Osteoblast (primary cell): ENCODE results near the gene OR52E4. TPM values are rescaled to one million over a fixed set of nuclear protein-coding genes. Genes with fewer than 3 reads are reported as not detected.

Experiments used
- DNase-seq: peaks from one replicate; pipeline ENCODE4 v3.0.0; 2011; ENCODE audit warnings: low spot score, mixed read lengths; ENCODE audit not compliant: insufficient read length; ENCODE audit errors: missing footprints
- H2AFZ ChIP-seq: 2 replicates; pipeline ENCODE4 v1.6.0; 2011; ENCODE audit warnings: mild to moderate bottlenecking, low read length
- H3K27ac ChIP-seq: 2 replicates; pipeline ENCODE4 v1.5.1; 2011; ENCODE audit warnings: mild to moderate bottlenecking, low read depth, low read length, moderate library complexity
- H3K27me3 ChIP-seq: 2 replicates; pipeline ENCODE4 v1.6.0; 2012; ENCODE audit warnings: mild to moderate bottlenecking, control low read depth, inconsistent platforms, low read length, moderate library complexity; ENCODE audit not compliant: insufficient read depth
- H3K36me3 ChIP-seq: 2 replicates; pipeline ENCODE4 v1.5.1; 2011; ENCODE audit warnings: mild to moderate bottlenecking, low read length, control low read depth, moderate library complexity; ENCODE audit not compliant: insufficient read depth
- H3K4me1 ChIP-seq: 2 replicates; pipeline ENCODE4 v1.5.1; 2011; ENCODE audit warnings: mild to moderate bottlenecking, low read length, control low read depth, moderate library complexity; ENCODE audit not compliant: insufficient read depth
- H3K4me2 ChIP-seq: 2 replicates; pipeline ENCODE4 v1.6.0; 2011; ENCODE audit warnings: mild to moderate bottlenecking, low read length; ENCODE audit not compliant: insufficient read depth
- H3K4me3 ChIP-seq: fragments of 200-600 bp; sonication (generic); 3 replicates; pipeline ENCODE4 v1.5.1; 2012; ENCODE audit warnings: mild to moderate bottlenecking, low read length, inconsistent platforms; ENCODE audit not compliant: insufficient read depth
- H3K79me2 ChIP-seq: 2 replicates; pipeline ENCODE4 v1.6.0; 2012; ENCODE audit warnings: mild to moderate bottlenecking, low read length, control low read depth, inconsistent platforms; ENCODE audit not compliant: insufficient read depth
- H3K9me3 ChIP-seq: 2 replicates; pipeline ENCODE4 v1.5.1; 2011; ENCODE audit warnings: low read depth, low read length, control low read depth
- H4K20me1 ChIP-seq: 2 replicates; pipeline ENCODE4 v1.6.0; 2012; ENCODE audit warnings: mild to moderate bottlenecking, low read length, control low read depth; ENCODE audit not compliant: insufficient read depth
- total RNA-seq: library from RNA; depleted of rRNA; stranded (reverse); fragments of >200 nt; gene quantifications from 2 replicates; pipeline ENCODE4 v1.2.3, GENCODE V29; 2012
- TF ChIP-seq, protein P1 (sequence below): IDR thresholded peaks from 2 replicates; pipeline ENCODE4 v1.5.1; 2011; ENCODE audit warnings: mild to moderate bottlenecking, low read depth, low read length, moderate library complexity; ENCODE audit errors: extremely low read depth

OR52E4 gene
- total RNA-seq, 1 donor, result not detected

DNA sequence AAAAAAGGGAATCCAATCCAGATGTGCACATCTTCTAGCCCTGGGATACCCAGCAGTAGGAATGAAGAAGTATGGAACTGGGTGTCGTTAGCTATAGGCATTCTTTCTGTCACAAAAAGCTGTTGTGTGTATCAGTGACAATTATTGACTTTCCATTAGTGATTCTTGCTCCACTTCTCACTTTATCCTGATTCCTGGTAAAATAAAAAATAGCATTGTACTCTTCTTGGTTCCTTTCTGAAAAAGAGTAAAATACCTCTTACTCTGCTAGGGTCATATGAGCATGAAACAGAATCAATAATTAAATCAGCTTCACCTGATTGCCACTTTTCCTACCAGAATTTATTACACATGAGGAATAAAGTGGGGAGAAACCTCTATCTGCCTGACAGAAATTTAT lies 38.6 kb upstream of the OR52E4 start, which contains the start of gene OR52E6:
OR52E6 (minus strand) TSS at position 101 of the 400 bp plus-strand sequence; CDS start at position 101, 0 bp downstream.
- Histone ChIP-seq H3K79me2 (no peaks in the 10 kb centered on the region), H3K4me1 (no peaks in the 10 kb centered on the region), H2AFZ (no peak within 1 kb of the TSS), H3K27me3 (no peaks in the 10 kb centered on the region), H3K4me2 (no peak within 1 kb of the TSS), H3K4me3 (no peak within 1 kb of the TSS), H3K27ac (no peak within 1 kb of the TSS), H3K9me3 (no peaks in the 10 kb centered on the region), H3K36me3 (no peaks in the 10 kb centered on the region), H4K20me1 (no peaks in the 10 kb centered on the region)
- no peak for DNase-seq
- TF ChIP-seq, protein P1, sequence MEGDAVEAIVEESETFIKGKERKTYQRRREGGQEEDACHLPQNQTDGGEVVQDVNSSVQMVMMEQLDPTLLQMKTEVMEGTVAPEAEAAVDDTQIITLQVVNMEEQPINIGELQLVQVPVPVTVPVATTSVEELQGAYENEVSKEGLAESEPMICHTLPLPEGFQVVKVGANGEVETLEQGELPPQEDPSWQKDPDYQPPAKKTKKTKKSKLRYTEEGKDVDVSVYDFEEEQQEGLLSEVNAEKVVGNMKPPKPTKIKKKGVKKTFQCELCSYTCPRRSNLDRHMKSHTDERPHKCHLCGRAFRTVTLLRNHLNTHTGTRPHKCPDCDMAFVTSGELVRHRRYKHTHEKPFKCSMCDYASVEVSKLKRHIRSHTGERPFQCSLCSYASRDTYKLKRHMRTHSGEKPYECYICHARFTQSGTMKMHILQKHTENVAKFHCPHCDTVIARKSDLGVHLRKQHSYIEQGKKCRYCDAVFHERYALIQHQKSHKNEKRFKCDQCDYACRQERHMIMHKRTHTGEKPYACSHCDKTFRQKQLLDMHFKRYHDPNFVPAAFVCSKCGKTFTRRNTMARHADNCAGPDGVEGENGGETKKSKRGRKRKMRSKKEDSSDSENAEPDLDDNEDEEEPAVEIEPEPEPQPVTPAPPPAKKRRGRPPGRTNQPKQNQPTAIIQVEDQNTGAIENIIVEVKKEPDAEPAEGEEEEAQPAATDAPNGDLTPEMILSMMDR, result no peak

- Histone ChIP-seq H3K27me3 (no peaks in the 10 kb centered on the region), H3K4me1 (no peaks in the 10 kb centered on the region), H3K36me3 (no peaks in the 10 kb centered on the region), H3K4me3 (no peak overlapping the region), H4K20me1 (no peaks in the 10 kb centered on the region), H3K79me2 (no peaks in the 10 kb centered on the region), H2AFZ (no peak overlapping the region), H3K4me2 (no peak overlapping the region), H3K27ac (no peak overlapping the region), H3K9me3 (no peaks in the 10 kb centered on the region)
- no peak for DNase-seq
- TF ChIP-seq, protein P1, result no peak
Measured at GRCh38 chr11:5846701-5847100, 33.7 kb upstream of the OR52E4 start.

GRCh38 chr11:5847711-5848110 lies 32.7 kb upstream of the OR52E4 start:
- no peak overlapping the region for H3K27ac ChIP-seq
- no peak overlapping the region for H3K4me3 ChIP-seq
- no peaks in the 10 kb centered on the region for H3K79me2 ChIP-seq
- H3K4me2 ChIP-seq, result no peak overlapping the region
- DNase-seq, result no peak
- no peaks in the 10 kb centered on the region for H4K20me1 ChIP-seq
- no peaks in the 10 kb centered on the region for H3K4me1 ChIP-seq
- H2AFZ ChIP-seq, result no peak overlapping the region
- TF ChIP-seq, protein P1, result no peak
- H3K9me3 ChIP-seq, result no peaks in the 10 kb centered on the region
- no peaks in the 10 kb centered on the region for H3K27me3 ChIP-seq
- no peaks in the 10 kb centered on the region for H3K36me3 ChIP-seq

DNA sequence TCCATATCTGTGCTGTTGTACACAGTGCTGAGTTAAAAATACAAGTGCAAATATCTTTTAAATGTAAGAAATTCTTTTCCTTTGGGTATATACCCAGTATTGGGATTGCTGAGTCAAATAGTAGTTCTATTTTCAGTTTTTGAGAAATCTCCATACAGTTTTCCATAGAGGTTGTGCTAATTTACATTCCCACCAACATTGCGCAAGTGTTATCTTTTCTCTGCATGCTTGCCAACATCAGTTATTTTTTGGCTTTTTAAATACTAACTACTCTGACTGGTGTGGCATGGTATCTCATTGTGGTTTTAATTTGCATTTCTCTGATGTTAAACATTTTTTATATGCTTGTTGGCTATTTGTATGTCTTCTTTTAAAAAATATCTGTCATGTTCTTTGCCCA lies 29.4 kb upstream of the OR52E4 start:
- H3K4me1 ChIP-seq, result no peaks in the 10 kb centered on the region
- no peak overlapping the region for H3K4me2 ChIP-seq
- TF ChIP-seq, protein P1, result no peak
- H3K27me3 ChIP-seq, result no peaks in the 10 kb centered on the region
- H3K79me2 ChIP-seq, result no peaks in the 10 kb centered on the region
- H3K4me3 ChIP-seq, result no peak overlapping the region
- no peaks in the 10 kb centered on the region for H3K9me3 ChIP-seq
- H2AFZ ChIP-seq, result no peak overlapping the region
- H3K27ac ChIP-seq, result no peak overlapping the region
- no peaks in the 10 kb centered on the region for H3K36me3 ChIP-seq
- H4K20me1 ChIP-seq, result no peaks in the 10 kb centered on the region
- no peak for DNase-seq
